K562 (cell line): Measurements from ENCODE around the gene MIDN. TPM values are rescaled to one million over a fixed set of nuclear protein-coding genes. Genes with fewer than 3 reads are reported as not detected.
A peak's percentile ranks its signal among the peaks of the same experiment; 100 is the strongest.

ENCODE experiments used
- ATAC-seq: fragments of 200-7000 bp; cut with Tn5 transposase; 3 replicates; pipeline ENCODE4 v1.9.1; 2020; ENCODE audit warnings: moderate library complexity
- BruUV-seq: library from RNA; stranded (reverse); fragments of 400-500 nt; replicated peaks from 2 replicates; lab custom pipeline; 2021; lab: Mats Ljungman, UMichigan
- CTCF ChIA-PET: fragments of 300-600 bp; formaldehyde crosslinking; extraction: SDS; loops from one replicate; lab custom pipeline; 2021; ENCODE audit warnings: low intra/inter-chr PET ratio; lab: Yijun Ruan, JAX
- POLR2A ChIA-PET: fragments of 300-600, 350-650 bp; sonication (Branson Sonifier 250); formaldehyde crosslinking; extraction: SDS; loops from one replicate; lab custom pipeline; 2021; ENCODE audit warnings: antibody characterized with exemption, inconsistent platforms; lab: Yijun Ruan, JAX
- DNase-seq, 4 experiments: peaks; one replicate each; pipeline versions ENCODE4 v3.0.0 to v3.0.0-alpha.2; 2011 to 2018; ENCODE audit warnings: low spot score in 3 of 4, mixed read lengths in 3 of 4; ENCODE audit errors: extremely low read depth in 1 of 4
- FAIRE-seq: peaks from 2 replicates; lab custom pipeline; 2011; peaks lifted over from hg19 to GRCh38; lab: Jason Lieb, UNC
- H2AFZ ChIP-seq: 2 replicates; pipeline ENCODE4 v1.6.0; 2011; ENCODE audit warnings: low read depth, low read length, control low read depth, inconsistent platforms
- H3K27ac ChIP-seq: fragments of 200-600 bp; 3 replicates; pipeline ENCODE4 v1.8.0; 2011; ENCODE audit warnings: low read depth, mild to moderate bottlenecking, control low read depth, inconsistent platforms, low read length, moderate library complexity, mixed read lengths; ENCODE audit errors: extremely low read depth
- H3K27me3 ChIP-seq, 2 experiments: fragments of 300-600 bp in 1 of 2; 2 replicates in 1 of 2; 3 replicates in 1 of 2; pipeline versions ENCODE4 v1.6.0 to v1.8.0; 2011; ENCODE audit warnings: inconsistent platforms in 2 of 2, low read length in 2 of 2, mild to moderate bottlenecking in 1 of 2, mixed read lengths in 1 of 2, moderate library complexity in 1 of 2; ENCODE audit not compliant: control insufficient read depth in 2 of 2, insufficient read depth in 2 of 2
- H3K36me3 ChIP-seq: fragments of 300-600 bp; 3 replicates; pipeline ENCODE4 v1.8.0; 2011; ENCODE audit warnings: mild to moderate bottlenecking, low read length, inconsistent platforms; ENCODE audit not compliant: control insufficient read depth, insufficient read depth
- H3K4me1 ChIP-seq, 2 experiments: fragments of 200-600 bp in 1 of 2; replicated peaks in 1 of 2; 2 replicates in 1 of 2; 3 replicates in 1 of 2; pipeline versions ENCODE4 v1.5.1 to v1.8.0; 2011; ENCODE audit warnings: inconsistent platforms in 2 of 2, low read length in 2 of 2, mild to moderate bottlenecking in 1 of 2, mixed read lengths in 1 of 2, moderate library complexity in 1 of 2; ENCODE audit not compliant: control insufficient read depth in 2 of 2, insufficient read depth in 2 of 2
- H3K4me2 ChIP-seq: 2 replicates; pipeline ENCODE4 v1.6.1; 2011; ENCODE audit warnings: low read length, control low read depth, inconsistent platforms, mixed read lengths; ENCODE audit not compliant: insufficient read depth
- H3K4me3 ChIP-seq: fragments of 200-600 bp; sonication (generic), shearing (Covaris generic); 2 replicates; pipeline ENCODE4 v1.5.1; 2016; ENCODE audit warnings: control low read depth, inconsistent platforms
- H3K79me2 ChIP-seq: fragments of 200-600 bp; 3 replicates; pipeline ENCODE4 v1.8.0; 2011; ENCODE audit warnings: low read length, inconsistent platforms; ENCODE audit not compliant: control insufficient read depth, insufficient read depth
- H3K9ac ChIP-seq, 2 experiments: 2 replicates each; pipeline versions ENCODE4 v1.6.0 to v1.6.1; 2011; ENCODE audit warnings: low read depth in 2 of 2, low read length in 2 of 2, control low read depth in 1 of 2, inconsistent platforms in 1 of 2, mild to moderate bottlenecking in 1 of 2, mixed read lengths in 1 of 2; ENCODE audit not compliant: insufficient read depth in 1 of 2
- H3K9me1 ChIP-seq: one replicate; pipeline ENCODE4 v1.6.0; 2011; ENCODE audit warnings: inconsistent platforms, mild to moderate bottlenecking, low read length, moderate library complexity; ENCODE audit not compliant: control insufficient read depth, insufficient read depth
- H3K9me3 ChIP-seq: replicated peaks from 2 replicates; pipeline ENCODE4 v1.5.1; 2011; ENCODE audit warnings: low read depth, low read length, inconsistent platforms; ENCODE audit not compliant: control insufficient read depth, insufficient read depth
- H4K20me1 ChIP-seq: replicated peaks from 2 replicates; pipeline ENCODE4 v1.6.1; 2011; ENCODE audit warnings: low read length, inconsistent platforms, mixed read lengths; ENCODE audit not compliant: control insufficient read depth, insufficient read depth
- CTCF ChIP-seq, 3 experiments: IDR thresholded peaks in 2 of 3; conservative IDR thresholded peaks in 1 of 3; 2 replicates each; pipeline ENCODE4 v1.5.1; 2011 to 2012; ENCODE audit warnings: low read length in 3 of 3, mild to moderate bottlenecking in 3 of 3, control low read depth in 2 of 3, improper control_type of control experiment in 1 of 3, inconsistent platforms in 1 of 3, low read depth in 1 of 3, mixed read lengths in 1 of 3, moderate library complexity in 1 of 3; ENCODE audit not compliant: insufficient read depth in 2 of 3
- DPF2 ChIP-seq: fragments of 450-650 bp; IDR thresholded peaks from 2 replicates; pipeline ENCODE4 v1.6.1; 2016
- SPI1 ChIP-seq: IDR thresholded peaks from 2 replicates; pipeline ENCODE4 v1.6.1; 2011; ENCODE audit warnings: low read depth, low read length, control low read depth, borderline replicate concordance
- SRSF1 ChIP-seq: fragments of 200-400 bp; formaldehyde crosslinking; IDR thresholded peaks from 2 replicates; pipeline ENCODE4 v1.6.1; 2017; ENCODE audit warnings: mild to moderate bottlenecking, low read depth, low read length, moderate library complexity
- ZNF274 ChIP-seq: IDR thresholded peaks from 2 replicates; pipeline ENCODE4 v1.6.1; 2011; ENCODE audit warnings: low read depth, mild to moderate bottlenecking, low read length, moderate library complexity, borderline replicate concordance
- WGBS: fragments of 100-300 bp; shearing (Covaris generic); methylation state at CpG from one replicate; pipeline ENCODE4 v1.1.6; 2016; ENCODE audit warnings: low coverage, mixed read lengths; ENCODE audit not compliant: insufficient coverage; ENCODE audit errors: missing lambda C conversion rate; 5-methylcytosine and 5-hydroxymethylcytosine counted together
- in situ Hi-C: fragments of 300-500 bp; cut with MboI; formaldehyde crosslinking; loops from 4 replicates; pipeline ENCODE4 v1.15.0; 2018; ENCODE audit warnings: inconsistent platforms, mixed read lengths
- intact Hi-C: fragments of 100-400 bp; cut with micrococcal nuclease; formaldehyde crosslinking; loops from 2 replicates; pipeline ENCODE4 v1.14.2; 2022
- polyA plus RNA-seq, 8 experiments: library from polyadenylated mRNA; depleted of rRNA in 4 of 8; stranded (reverse) in 5 of 8; unstranded in 3 of 8; fragments of >200 nt; fragmentation: Nextera tagmentation in 2 of 8; fragmentation: Illumina TruSeq in 1 of 8; extraction: Ambion mirVana in 2 of 8; extraction: Trizol in 1 of 8; gene quantifications; 2 replicates each; pipeline versions ENCODE4 v1.2.1 to v1.2.3, GENCODE V29; 2011 to 2014; ENCODE audit warnings: inconsistent platforms in 1 of 8, missing spikeins in 1 of 8
- total RNA-seq, 7 experiments: library from RNA; depleted of rRNA in 6 of 7; stranded (reverse); fragments of >200 nt in 6 of 7; fragmentation: Illumina TruSeq in 2 of 7; extraction: Trizol in 2 of 7; gene quantifications; 2 replicates each; pipeline versions ENCODE4 v1.2.1 to v1.2.3, GENCODE V29; 2011 to 2021; ENCODE audit warnings: low replicate concordance in 1 of 7

The MIDN gene
- total and polyA plus RNA-seq, 9 of the 15 experiments (the other 6 are each of a cell fraction or from before 2014, with no cell fraction given), result 0.17 to 120 (median 10.1) TPM

DNA sequence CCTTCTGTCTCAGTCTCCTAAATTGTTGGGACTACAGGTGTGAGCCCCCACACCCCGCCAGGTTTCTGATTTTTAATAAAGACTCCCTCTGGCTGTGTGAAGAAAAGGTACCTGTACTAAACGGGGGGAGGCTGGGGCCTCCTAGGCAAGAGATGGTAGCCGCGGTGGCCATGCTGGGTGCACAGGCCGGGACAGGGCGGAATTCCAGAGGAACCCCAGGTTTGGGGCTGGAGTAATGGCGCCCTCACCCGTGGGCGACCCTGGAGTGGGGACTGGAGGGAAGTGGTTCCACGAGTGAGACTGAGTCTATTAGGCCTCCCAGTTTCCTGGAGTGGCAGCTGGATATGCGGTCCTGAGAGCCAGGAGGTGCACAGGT is 9.0 kb upstream of the MIDN start:
- 65% methylated on average over 11 of the region's 11 CpGs for WGBS
- H3K4me2 ChIP-seq, result peak overlapping the region; percentile 94
- FAIRE-seq (no peak), DNase-seq (no peak), ATAC-seq (no peak)
- CTCF ChIA-PET, result interaction anchor here (1.0 to 4.8 kb wide), 3 partner anchors 19 to 318 kb away, joined by 3 to 29 read pairs (median 21); no protein-coding TSS in a partner anchor
- in situ Hi-C loops (loop anchor here (25.0 kb wide), 1 partner anchor 477 kb away; the partner anchor contains the start of gene MISP), intact Hi-C loops (no loop called here)
- H3K27me3 ChIP-seq, result no peaks in the 10 kb centered on the region
- H2AFZ ChIP-seq, result peak overlapping the region; percentile 96
- H3K79me2 ChIP-seq, result peaks cover 36% of the 10 kb centered on the region
- no TSS peak for BruUV-seq
- H3K36me3 ChIP-seq, result peaks cover 32% of the 10 kb centered on the region; the same call in 2 of the 3 replicates
- H3K4me3 ChIP-seq, result peak overlapping the region; percentile 54; the same call in 1 of the 2 replicates
- peaks cover 4% of the 10 kb centered on the region for H3K9me1 ChIP-seq
- peak overlapping the region; percentile 92 for H3K27ac ChIP-seq
- H4K20me1 ChIP-seq, result no peaks in the 10 kb centered on the region
- TF ChIP-seq DPF2 (0 out of 2 replicates have a peak, but pooled peaks have one; percentile 22), ZNF274 (no peak), SRSF1 (no peak), SPI1 (0 out of 2 replicates have a peak, but pooled peaks have one; percentile 19), CTCF (IDR thresholded peaks at IDR 0.05 in 2 of 3, conservative IDR thresholded peaks at IDR 0.05 in 1 of 3; ENCODE audit: insufficient read depth in 2 of 3, low read depth in 1 of 3, low read length in 3 of 3) (0 out of 6 replicates have a peak, but pooled peaks of 1 of the 3 experiments have one; percentile 1)
- H3K9ac ChIP-seq, result peak overlapping the region; percentile 86 to 99
- peaks cover 30 to 98% of the 10 kb centered on the region in 2 experiments for H3K4me1 ChIP-seq
- no peaks in the 10 kb centered on the region for H3K9me3 ChIP-seq
- POLR2A ChIA-PET, result interaction anchor here (0.6 to 0.7 kb wide), 2 partner anchors 135 to 144 kb away, joined by 3 read pairs; partner anchors contain the start of gene POLR2E
